ENCODE results near the gene TMEM167A. TPM values are rescaled to one million over a fixed set of nuclear protein-coding genes. Genes with fewer than 3 reads are reported as not detected.

TMEM167A gene
- total and polyA plus RNA-seq, 3 experiments from 2014 or later = 61.6 to 96.6 (median 93.6) TPM

DNA sequence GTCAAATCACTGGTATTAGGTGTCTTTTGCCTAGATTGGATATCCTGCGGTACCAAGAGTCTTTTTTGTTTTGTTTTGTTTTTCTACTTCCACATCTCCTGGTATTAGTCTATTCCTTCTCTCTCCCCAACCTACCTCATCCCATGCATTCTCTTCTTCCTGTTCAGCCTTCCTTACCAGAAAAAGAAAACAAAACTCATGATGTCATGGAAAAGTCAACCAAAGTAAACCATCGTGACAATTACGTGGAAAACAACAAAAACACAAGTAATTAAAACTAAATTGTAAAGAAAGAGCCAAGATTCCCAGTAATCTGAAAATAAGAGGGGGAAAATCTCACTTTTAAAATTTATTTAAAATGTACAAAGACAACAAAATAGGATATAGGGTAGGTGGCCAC lies 38.3 kb downstream of the TMEM167A start:
- H3K4me1 ChIP-seq (ENCODE audit: insufficient read depth, low read length) = no peaks in the 10 kb centered on the region
- ChIA-PET POLR2A (no interaction called here), CTCF (no interaction called here)
- H3K27me3 ChIP-seq (ENCODE audit: insufficient read depth, low read length, poor library complexity, severe bottlenecking) = no peaks in the 10 kb centered on the region
- no peak overlapping the region for H3K27ac ChIP-seq (ENCODE audit: low read depth, low read length)
- DNase-seq = no peak
- no peaks in the 10 kb centered on the region for H3K9me3 Mint-ChIP-seq
- H3K36me3 ChIP-seq (ENCODE audit: insufficient read depth, low read length) = no peaks in the 10 kb centered on the region
- peak overlapping the region in 1 of 8 donors; percentile 6 for H3K27ac Mint-ChIP-seq
- no peak overlapping the region for H3K4me3 Mint-ChIP-seq
- no peaks in the 10 kb centered on the region for H3K9me3 ChIP-seq (ENCODE audit: low read length)
- H3K27me3 Mint-ChIP-seq = no peaks in the 10 kb centered on the region
- peaks cover 0 to 6% (median 0%) of the 10 kb centered on the region in 3 donors for H3K36me3 Mint-ChIP-seq
- H3K4me1 Mint-ChIP-seq = peaks cover 0 to 5% (median 0%) of the 10 kb centered on the region in 3 donors
- H3K4me3 ChIP-seq (ENCODE audit: low read length) = no peak overlapping the region

DNA sequence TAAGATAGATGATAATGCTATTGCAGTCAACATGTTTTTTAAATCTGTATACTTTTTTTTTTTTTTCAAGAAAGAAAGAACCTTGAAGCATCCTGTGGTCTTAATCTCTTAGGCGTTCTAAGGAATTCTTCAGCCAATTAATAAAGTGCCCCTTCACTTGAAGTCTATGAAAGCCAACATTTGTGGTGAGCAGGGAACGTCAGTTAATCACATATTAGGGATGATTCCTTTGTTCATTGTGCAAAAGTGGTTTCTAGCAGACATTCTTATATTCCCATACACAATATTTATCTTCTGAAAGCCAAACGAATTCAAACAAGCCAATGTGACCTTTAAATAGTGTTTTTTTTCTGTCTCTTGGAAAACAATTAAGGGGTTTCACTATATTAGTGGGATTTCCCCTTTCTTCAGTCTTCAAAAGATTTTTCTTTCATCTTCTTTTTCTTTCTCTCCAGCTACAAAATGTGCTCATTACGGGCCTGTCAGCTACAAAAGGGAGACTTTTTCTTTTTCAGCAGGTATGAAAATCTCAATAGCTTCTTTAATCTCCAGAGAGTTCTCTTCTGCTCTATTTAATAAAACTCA lies 40.1 kb downstream of the TMEM167A start:
- Mint-ChIP-seq H3K27ac (no peak overlapping the region), H3K4me1 (peaks cover 0 to 5% (median 0%) of the 10 kb centered on the region in 3 donors), H3K4me3 (no peak overlapping the region), H3K36me3 (peaks cover 0 to 2% (median 0%) of the 10 kb centered on the region in 3 donors), H3K9me3 (no peaks in the 10 kb centered on the region), H3K27me3 (peaks cover 0 to 3% of the 10 kb centered on the region in 2 donors)
- H3K36me3 ChIP-seq (ENCODE audit: insufficient read depth, low read length) = no peaks in the 10 kb centered on the region
- H3K27ac ChIP-seq (ENCODE audit: low read depth, low read length) = no peak overlapping the region
- ChIA-PET POLR2A (no interaction called here), CTCF (no interaction called here)
- no peak for DNase-seq
- H3K4me3 ChIP-seq (ENCODE audit: low read length) = no peak overlapping the region
- H3K9me3 ChIP-seq (ENCODE audit: low read length) = no peaks in the 10 kb centered on the region
- no peaks in the 10 kb centered on the region for H3K4me1 ChIP-seq (ENCODE audit: insufficient read depth, low read length)
- no peaks in the 10 kb centered on the region for H3K27me3 ChIP-seq (ENCODE audit: insufficient read depth, low read length, poor library complexity, severe bottlenecking)

DNA sequence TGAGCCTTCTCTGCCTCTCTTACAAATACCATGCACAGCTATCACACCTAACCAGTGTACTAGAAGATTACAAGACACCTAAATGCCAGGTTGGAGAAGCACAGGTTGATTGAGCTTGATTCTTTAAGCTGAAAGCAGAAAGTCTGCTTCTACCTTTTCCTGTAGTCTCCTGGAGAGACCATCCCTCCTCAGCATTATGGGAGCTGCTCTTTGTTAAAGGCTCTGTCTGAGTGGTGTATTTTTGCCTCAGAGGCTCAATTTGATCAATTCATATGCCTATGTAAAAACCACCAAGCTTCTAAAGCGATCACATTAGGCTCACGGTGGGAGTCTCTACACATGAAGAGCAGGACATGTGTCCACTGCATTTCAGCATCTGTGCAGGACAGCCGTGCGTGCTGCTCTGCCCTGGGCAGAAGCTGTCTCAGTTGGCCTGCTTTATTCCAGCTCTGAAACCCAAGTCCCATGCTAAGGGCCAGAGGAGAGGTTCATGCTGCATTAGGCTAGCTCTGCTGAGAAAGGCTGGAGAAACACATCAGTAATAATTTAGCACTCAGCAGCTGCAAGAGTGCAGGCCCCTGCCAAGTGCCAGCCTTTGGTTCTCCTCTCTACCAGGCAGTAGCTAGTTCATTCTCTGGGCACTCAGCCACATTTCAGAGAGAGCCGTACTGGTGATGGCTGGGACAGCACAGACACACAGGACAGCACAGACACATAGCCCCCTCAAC lies 41.7 kb downstream of the TMEM167A start:
- peaks cover 0 to 2% (median 0%) of the 10 kb centered on the region in 3 donors for H3K36me3 Mint-ChIP-seq

DNA sequence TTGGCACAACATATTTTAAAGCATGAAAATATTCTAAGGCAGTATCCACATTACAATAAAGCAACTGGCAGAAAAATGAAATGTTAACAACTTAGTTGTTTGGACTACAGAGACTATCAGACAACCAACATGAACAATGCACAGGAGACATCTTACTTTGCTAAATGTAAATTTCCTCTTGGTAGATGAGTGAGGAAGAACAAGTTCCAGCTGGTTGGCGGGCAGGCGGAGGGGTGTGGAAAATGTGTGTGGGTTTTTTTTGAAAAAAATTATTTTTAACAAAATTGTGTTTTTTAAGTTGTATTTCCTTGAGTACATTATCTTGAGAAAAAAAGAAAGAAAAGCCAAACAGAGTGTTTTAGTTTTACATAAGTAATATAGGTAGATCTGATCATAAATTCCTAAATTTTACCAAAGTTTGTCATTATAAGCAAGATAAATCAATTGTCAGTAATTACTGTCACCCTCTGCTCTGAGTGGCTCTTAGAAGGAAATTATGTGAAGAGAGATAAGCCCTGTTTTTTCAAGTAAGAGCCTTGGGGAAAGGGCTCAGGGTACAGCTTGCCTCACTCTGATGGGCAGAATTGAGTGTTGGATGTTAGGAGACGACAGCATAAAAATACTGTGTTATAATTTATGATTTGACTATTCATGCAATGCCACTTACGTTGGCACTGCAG lies 42.5 kb downstream of the TMEM167A start:
- Mint-ChIP-seq H3K9me3 (no peaks in the 10 kb centered on the region), H3K27me3 (peaks cover 0 to 3% of the 10 kb centered on the region in 2 donors), H3K4me3 (no peak overlapping the region), H3K36me3 (peaks cover 0 to 2% (median 0%) of the 10 kb centered on the region in 3 donors), H3K4me1 (peaks cover 0 to 5% (median 0%) of the 10 kb centered on the region in 3 donors), H3K27ac (no peak overlapping the region)
- Histone ChIP-seq H3K27me3 (ENCODE audit: insufficient read depth, low read length, poor library complexity, severe bottlenecking) (no peaks in the 10 kb centered on the region), H3K4me3 (ENCODE audit: low read length) (no peak overlapping the region), H3K9me3 (ENCODE audit: low read length) (no peaks in the 10 kb centered on the region), H3K4me1 (ENCODE audit: insufficient read depth, low read length) (no peaks in the 10 kb centered on the region), H3K27ac (ENCODE audit: low read depth, low read length) (no peak overlapping the region), H3K36me3 (ENCODE audit: insufficient read depth, low read length) (no peaks in the 10 kb centered on the region)
- no peak for DNase-seq
- CTCF ChIA-PET = no interaction called here
- POLR2A ChIA-PET = no interaction called here

More for the DNA sequence above, 41.7 kb downstream of the TMEM167A start:
- Mint-ChIP-seq H3K4me1 (peaks cover 0 to 5% (median 0%) of the 10 kb centered on the region in 3 donors), H3K4me3 (no peak overlapping the region), H3K9me3 (no peaks in the 10 kb centered on the region), H3K27me3 (peaks cover 0 to 3% of the 10 kb centered on the region in 2 donors), H3K27ac (peak overlapping the region in 1 of 8 donors; percentile 29)
- CTCF ChIA-PET = no interaction called here
- Histone ChIP-seq H3K27me3 (ENCODE audit: insufficient read depth, low read length, poor library complexity, severe bottlenecking) (no peaks in the 10 kb centered on the region), H3K9me3 (ENCODE audit: low read length) (no peaks in the 10 kb centered on the region), H3K4me1 (ENCODE audit: insufficient read depth, low read length) (no peaks in the 10 kb centered on the region), H3K27ac (ENCODE audit: low read depth, low read length) (no peak overlapping the region), H3K4me3 (ENCODE audit: low read length) (no peak overlapping the region), H3K36me3 (ENCODE audit: insufficient read depth, low read length) (no peaks in the 10 kb centered on the region)
- no peak for DNase-seq
- POLR2A ChIA-PET = no interaction called here

DNA sequence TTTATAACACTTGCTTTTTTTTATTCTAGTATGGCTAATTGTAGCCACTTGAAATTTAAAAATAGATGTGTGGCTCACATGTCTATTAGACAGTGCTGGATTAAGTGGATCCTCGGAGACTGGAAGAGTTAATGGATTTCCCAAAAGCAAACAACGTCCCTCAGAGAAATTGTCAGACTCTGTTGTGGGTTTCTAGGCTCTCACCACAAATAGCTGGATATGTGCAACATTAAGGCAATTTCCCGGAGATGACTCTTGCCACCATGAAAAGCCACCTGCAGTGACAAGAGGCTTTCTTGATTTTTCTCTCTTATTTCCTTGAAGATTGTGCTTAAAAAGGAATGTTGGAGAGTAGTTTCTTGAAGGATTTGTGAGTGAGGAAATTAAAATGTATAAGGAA lies 43.2 kb downstream of the TMEM167A start:
- Histone ChIP-seq H3K36me3 (ENCODE audit: insufficient read depth, low read length) (no peaks in the 10 kb centered on the region), H3K4me3 (ENCODE audit: low read length) (no peak overlapping the region), H3K27ac (ENCODE audit: low read depth, low read length) (no peak overlapping the region), H3K9me3 (ENCODE audit: low read length) (no peaks in the 10 kb centered on the region), H3K27me3 (ENCODE audit: insufficient read depth, low read length, poor library complexity, severe bottlenecking) (no peaks in the 10 kb centered on the region), H3K4me1 (ENCODE audit: insufficient read depth, low read length) (no peaks in the 10 kb centered on the region)
- Mint-ChIP-seq H3K9me3 (no peaks in the 10 kb centered on the region), H3K4me3 (no peak overlapping the region), H3K27me3 (peaks cover 0 to 3% of the 10 kb centered on the region in 2 donors), H3K4me1 (peaks cover 0 to 5% (median 0%) of the 10 kb centered on the region in 3 donors), H3K36me3 (peaks cover 0 to 2% (median 0%) of the 10 kb centered on the region in 3 donors), H3K27ac (no peak overlapping the region)
- POLR2A ChIA-PET = no interaction called here
- CTCF ChIA-PET = no interaction called here
- no peak for DNase-seq

DNA sequence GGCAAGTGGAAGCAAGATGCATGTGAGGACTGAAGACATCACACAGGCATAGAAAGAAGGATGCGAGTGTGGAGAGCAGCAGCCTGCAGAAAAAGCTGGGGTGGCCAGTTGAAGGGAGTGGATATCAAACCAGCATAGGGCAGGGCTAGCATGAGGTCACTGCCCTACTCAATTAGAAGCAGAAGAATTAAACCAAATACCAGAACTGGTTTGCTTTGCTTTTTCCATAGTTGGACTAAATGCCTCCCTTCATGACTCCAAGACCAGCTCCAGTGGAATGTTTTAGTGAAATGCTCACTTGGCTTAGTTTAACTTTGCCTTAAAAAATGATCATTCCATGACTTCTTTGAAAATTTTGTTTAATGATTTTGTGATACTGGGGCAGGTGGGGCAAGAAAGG lies 45.8 kb downstream of the TMEM167A start:
- ChIA-PET POLR2A (no interaction called here), CTCF (no interaction called here)
- H3K27ac ChIP-seq (ENCODE audit: low read depth, low read length) = no peak overlapping the region
- Mint-ChIP-seq H3K4me1 (no peaks in the 10 kb centered on the region), H3K27me3 (peaks cover 0 to 3% of the 10 kb centered on the region in 2 donors), H3K27ac (no peak overlapping the region), H3K9me3 (no peaks in the 10 kb centered on the region), H3K4me3 (no peak overlapping the region), H3K36me3 (no peaks in the 10 kb centered on the region)
- no peaks in the 10 kb centered on the region for H3K36me3 ChIP-seq (ENCODE audit: insufficient read depth, low read length)
- no peak overlapping the region for H3K4me3 ChIP-seq (ENCODE audit: low read length)
- DNase-seq = no peak
- no peaks in the 10 kb centered on the region for H3K9me3 ChIP-seq (ENCODE audit: low read length)
- no peaks in the 10 kb centered on the region for H3K27me3 ChIP-seq (ENCODE audit: insufficient read depth, low read length, poor library complexity, severe bottlenecking)
- no peaks in the 10 kb centered on the region for H3K4me1 ChIP-seq (ENCODE audit: insufficient read depth, low read length)

DNA sequence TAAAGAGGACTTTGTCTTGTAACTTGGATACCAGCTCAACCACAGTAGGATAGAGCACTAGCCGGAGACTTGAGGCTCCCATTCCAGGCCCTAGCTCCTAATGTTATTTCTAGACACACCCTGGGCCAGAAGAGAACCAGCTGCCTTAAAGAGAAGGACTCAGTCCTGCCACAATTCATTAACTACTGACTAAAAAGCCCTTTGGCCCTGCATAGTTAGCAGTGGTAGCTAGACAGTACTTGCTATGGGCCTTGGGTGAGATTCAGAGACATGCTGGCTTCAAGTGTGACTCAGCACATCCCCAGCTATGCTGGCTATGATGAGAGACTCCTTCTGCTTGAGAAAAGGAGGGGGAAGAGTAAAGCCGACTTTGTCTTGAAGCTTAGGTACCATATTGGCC lies 47.3 kb downstream of the TMEM167A start:
- Histone ChIP-seq H3K36me3 (ENCODE audit: insufficient read depth, low read length) (no peaks in the 10 kb centered on the region), H3K4me3 (ENCODE audit: low read length) (no peak overlapping the region), H3K4me1 (ENCODE audit: insufficient read depth, low read length) (no peaks in the 10 kb centered on the region), H3K27me3 (ENCODE audit: insufficient read depth, low read length, poor library complexity, severe bottlenecking) (no peaks in the 10 kb centered on the region), H3K9me3 (ENCODE audit: low read length) (no peaks in the 10 kb centered on the region), H3K27ac (ENCODE audit: low read depth, low read length) (no peak overlapping the region)
- no peaks in the 10 kb centered on the region for H3K36me3 Mint-ChIP-seq
- no peak overlapping the region for H3K27ac Mint-ChIP-seq
- no peaks in the 10 kb centered on the region for H3K9me3 Mint-ChIP-seq
- CTCF ChIA-PET = interaction anchor here (1.0 kb wide), 1 partner anchor 11 kb away, joined by 3 read pairs; no protein-coding TSS in a partner anchor
- no peak overlapping the region for H3K4me3 Mint-ChIP-seq
- no peaks in the 10 kb centered on the region for H3K4me1 Mint-ChIP-seq
- POLR2A ChIA-PET = no interaction called here
- no peak for DNase-seq
- H3K27me3 Mint-ChIP-seq = peaks cover 3% of the 10 kb centered on the region in 2 donors

DNA sequence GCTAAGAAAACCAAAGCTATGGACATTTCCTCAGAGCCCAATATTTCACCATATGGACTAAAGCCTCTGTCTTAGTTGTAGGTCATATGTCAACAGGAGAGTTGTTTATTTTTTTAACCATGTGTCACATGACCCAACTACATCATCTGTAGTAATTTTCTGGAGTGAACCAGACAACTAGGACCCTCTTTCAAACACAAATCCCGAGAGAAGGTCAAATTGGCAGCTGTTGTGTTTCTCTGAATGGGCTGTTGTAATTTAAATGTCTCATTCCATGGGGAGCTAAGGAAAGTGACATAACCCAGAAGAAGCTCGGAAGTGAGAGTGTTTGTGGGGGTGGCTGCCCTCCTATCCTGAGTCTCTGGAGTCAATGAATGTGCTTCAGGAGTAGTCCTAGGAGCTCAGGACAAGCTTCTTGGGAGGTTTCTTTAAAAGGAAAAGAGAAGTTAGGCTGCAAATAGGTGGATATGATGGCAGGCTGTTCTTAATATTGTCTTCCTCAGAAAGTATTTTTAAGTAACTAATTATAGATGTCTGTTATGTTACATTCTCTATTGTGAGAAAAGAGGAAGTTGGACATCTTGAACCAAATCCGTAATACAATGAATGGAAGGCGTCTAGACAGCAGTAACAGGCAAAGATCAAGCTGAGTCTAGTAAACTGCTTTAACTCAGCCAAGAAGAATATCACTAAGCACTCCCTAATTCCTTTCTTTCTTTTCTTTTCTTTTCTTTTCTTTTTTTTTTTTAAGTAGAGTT lies 50.1 kb downstream of the TMEM167A start:
- Mint-ChIP-seq H3K4me3 (no peak overlapping the region), H3K9me3 (no peaks in the 10 kb centered on the region), H3K27ac (peak overlapping the region in 1 of 8 donors; percentile 77), H3K36me3 (no peaks in the 10 kb centered on the region), H3K4me1 (no peaks in the 10 kb centered on the region), H3K27me3 (peaks cover 0 to 3% of the 10 kb centered on the region in 2 donors)
- no peak for DNase-seq
- Histone ChIP-seq H3K4me3 (ENCODE audit: low read length) (no peak overlapping the region), H3K27me3 (ENCODE audit: insufficient read depth, low read length, poor library complexity, severe bottlenecking) (no peaks in the 10 kb centered on the region), H3K36me3 (ENCODE audit: insufficient read depth, low read length) (no peaks in the 10 kb centered on the region), H3K9me3 (ENCODE audit: low read length) (no peaks in the 10 kb centered on the region), H3K4me1 (ENCODE audit: insufficient read depth, low read length) (no peaks in the 10 kb centered on the region), H3K27ac (ENCODE audit: low read depth, low read length) (no peak overlapping the region)
- ChIA-PET POLR2A (no interaction called here), CTCF (no interaction called here)
